ENCODE measurements around the gene MMP11. TPM values are rescaled to one million over a fixed set of nuclear protein-coding genes. Genes with fewer than 3 reads are reported as not detected.
A peak's percentile ranks its signal among the peaks of the same experiment; 100 is the strongest.

MMP11 gene
- total and polyA plus RNA-seq, 2 of the 13 experiments (the other 11 are each of a cell fraction or from before 2014, with no cell fraction given), result 8.9 to 28.6 TPM

DNA sequence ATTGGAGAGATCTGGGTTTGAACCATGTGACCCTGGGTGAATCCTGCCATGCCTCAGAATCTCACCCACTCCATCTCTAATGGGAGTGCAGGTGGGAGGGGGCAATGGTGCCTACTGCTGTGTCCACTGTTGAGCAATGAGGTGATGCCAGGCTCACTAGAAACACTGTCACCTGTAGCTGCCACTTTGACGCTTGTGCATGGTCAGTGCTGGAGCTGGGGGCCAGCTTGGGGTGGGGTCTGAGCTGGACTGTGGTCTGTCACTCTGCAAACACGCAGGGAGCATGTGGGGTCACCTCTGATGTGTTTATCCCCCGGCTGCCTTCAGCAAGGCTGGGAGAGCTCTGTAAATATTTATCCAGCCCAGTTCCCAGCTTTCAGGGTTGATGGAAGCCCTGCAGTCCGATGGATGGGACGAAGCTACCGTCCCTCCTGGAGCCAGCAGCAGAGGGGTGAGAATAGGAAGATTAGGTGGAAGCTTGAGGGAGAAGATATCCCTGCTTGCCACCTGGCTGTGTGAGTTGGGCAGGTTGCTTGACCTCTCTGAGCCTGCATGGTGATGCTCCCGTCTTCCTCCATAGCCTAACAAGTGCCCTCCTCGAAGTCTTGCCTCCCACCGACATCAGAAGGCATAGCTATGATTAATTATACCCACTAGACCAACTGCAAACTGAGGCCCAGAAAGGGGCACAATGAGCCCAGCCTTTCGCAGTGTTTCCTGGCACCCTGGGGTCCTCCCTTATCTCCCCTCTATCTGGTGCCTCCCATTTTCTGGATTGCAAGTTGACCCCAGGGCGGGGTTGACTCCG lies 1.7 kb downstream of the MMP11 start (continued):
- TF ChIP-seq E2F2 (CRISPR knock-in tag; IDR thresholded peaks at IDR 0.05; ENCODE audit: borderline replicate concordance), result no peak
- TF ChIP-seq ZNF326 (CRISPR knock-in tag; IDR thresholded peaks at IDR 0.05; ENCODE audit: borderline replicate concordance), result no peak
- TF ChIP-seq HDAC2 (CRISPR knock-in tag; IDR thresholded peaks at IDR 0.05), result peak; percentile 91
- 0 out of 2 replicates have a peak, but pooled peaks have one; percentile 29 for TF ChIP-seq ZNF232 (CRISPR knock-in tag; IDR thresholded peaks at IDR 0.05; ENCODE audit: borderline replicate concordance)
- TF ChIP-seq NFYB (CRISPR knock-in tag; IDR thresholded peaks at IDR 0.05), result no peak
- no peak; the same call in none of the 2 replicates for TF ChIP-seq JUN (CRISPR knock-in tag; IDR thresholded peaks at IDR 0.05)
- TF ChIP-seq SAP130 (CRISPR knock-in tag; IDR thresholded peaks at IDR 0.05; ENCODE audit: low read depth), result peak; percentile 96
- peak; percentile 72; the same call in 1 of the 2 replicates for TF ChIP-seq YEATS4 (CRISPR knock-in tag; IDR thresholded peaks at IDR 0.05; ENCODE audit: borderline replicate concordance)
- peak; percentile 56; the same call in 1 of the 2 replicates for TF ChIP-seq ZNF501 (CRISPR knock-in tag; IDR thresholded peaks at IDR 0.05)
- TF ChIP-seq ARID4A (CRISPR knock-in tag; IDR thresholded peaks at IDR 0.05; ENCODE audit: borderline replicate concordance), result peak; percentile 85
- peak; percentile 60; the same call in 1 of the 2 replicates for TF ChIP-seq ZBTB26 (CRISPR knock-in tag; IDR thresholded peaks at IDR 0.05; ENCODE audit: borderline replicate concordance)
- TF ChIP-seq RERE (CRISPR knock-in tag; IDR thresholded peaks at IDR 0.05; ENCODE audit: low read depth), result peak; percentile 78; the same call in 1 of the 2 replicates
- no peak for TF ChIP-seq GZF1 (CRISPR knock-in tag; IDR thresholded peaks at IDR 0.05)
- TF ChIP-seq ZC3H13 (CRISPR knock-in tag; IDR thresholded peaks at IDR 0.05), result peak; percentile 72; the same call in 1 of the 2 replicates
